GM23338 (cell line): Measurements from ENCODE around the gene KRTAP10-5. TPM values are rescaled to one million over a fixed set of nuclear protein-coding genes. Genes with fewer than 3 reads are reported as not detected.
"Not testable (repeated sequence)": the region's sequence is repeated elsewhere in the genome, so short reads cannot be mapped to it uniquely, and the experiment has no call there.

Source experiments
- ATAC-seq: fragments of 200-7000 bp; cut with Tn5 transposase; 3 replicates; pipeline ENCODE4 v1.9.1; 2020
- DNase-seq: peaks from one replicate; pipeline ENCODE4 v3.0.0-alpha.2; 2015; ENCODE audit warnings: low spot score
- H2AFZ ChIP-seq: fragments of 200-600 bp; sonication (generic); 2 replicates; pipeline ENCODE4 v1.8.0; 2016; ENCODE audit warnings: antibody characterized with exemption, mild to moderate bottlenecking, moderate library complexity
- H3F3A ChIP-seq: fragments of 200-600 bp; sonication (generic); replicated peaks from 2 replicates; pipeline ENCODE4 v1.8.0; 2017; ENCODE audit warnings: antibody characterized with exemption, mixed run types, low read depth
- H3K27ac ChIP-seq: fragments of 200-600 bp; sonication (generic); 2 replicates; pipeline ENCODE4 v1.6.1; 2016; ENCODE audit warnings: low read depth
- H3K27me3 ChIP-seq: fragments of 200-600 bp; sonication (generic); 2 replicates; pipeline ENCODE4 v1.8.0; 2016; ENCODE audit warnings: mild to moderate bottlenecking, mixed run types, moderate library complexity; ENCODE audit not compliant: insufficient read depth
- H3K36me3 ChIP-seq: fragments of 200-600 bp; sonication (generic); 2 replicates; pipeline ENCODE4 v1.8.0; 2016; ENCODE audit warnings: mild to moderate bottlenecking; ENCODE audit not compliant: insufficient read depth
- H3K4me1 ChIP-seq: fragments of 200-600 bp; sonication (generic); 2 replicates; pipeline ENCODE4 v1.8.0; 2016; ENCODE audit warnings: mild to moderate bottlenecking, moderate library complexity; ENCODE audit not compliant: insufficient read depth
- H3K4me2 ChIP-seq: fragments of 200-600 bp; sonication (generic); 2 replicates; pipeline ENCODE4 v1.7.1; 2017; ENCODE audit warnings: mixed run types
- H3K4me3 ChIP-seq: fragments of 200-600 bp; sonication (generic); 2 replicates; pipeline ENCODE4 v1.6.1; 2016; ENCODE audit warnings: mixed run types
- H3K79me2 ChIP-seq: fragments of 200-600 bp; sonication (generic); replicated peaks from 2 replicates; pipeline ENCODE4 v1.8.0; 2017; ENCODE audit warnings: mild to moderate bottlenecking; ENCODE audit not compliant: insufficient read depth
- H3K9me2 ChIP-seq: fragments of 200-600 bp; sonication (generic); 2 replicates; pipeline ENCODE4 v1.8.0; 2017; ENCODE audit not compliant: insufficient read depth
- H4K20me1 ChIP-seq: fragments of 200-600 bp; sonication (generic); replicated peaks from 2 replicates; pipeline ENCODE4 v1.8.0; 2017; ENCODE audit warnings: mild to moderate bottlenecking; ENCODE audit not compliant: insufficient read depth
- H3K27ac Mint-ChIP-seq: 2 replicates; pipeline ENCODE4 v1.8.0; 2020; ENCODE audit warnings: inconsistent platforms, mild to moderate bottlenecking, moderate library complexity, mixed read lengths
- H3K27me3 Mint-ChIP-seq: 3 replicates; pipeline ENCODE4 v1.8.0; 2022; ENCODE audit warnings: low read depth, mild to moderate bottlenecking, moderate library complexity, mixed read lengths, inconsistent platforms; ENCODE audit not compliant: insufficient read depth, poor library complexity
- H3K36me3 Mint-ChIP-seq: 3 replicates; pipeline ENCODE4 v1.8.0; 2021; ENCODE audit warnings: low read depth, mild to moderate bottlenecking, inconsistent platforms, moderate library complexity, mixed read lengths
- H3K4me1 Mint-ChIP-seq: 3 replicates; pipeline ENCODE4 v1.8.0; 2020; ENCODE audit warnings: mild to moderate bottlenecking, inconsistent platforms, mixed read lengths
- H3K4me3 Mint-ChIP-seq: 3 replicates; pipeline ENCODE4 v1.8.0; 2021; ENCODE audit warnings: moderate library complexity, mild to moderate bottlenecking, inconsistent platforms, mixed read lengths
- H3K9me3 Mint-ChIP-seq: 3 replicates; pipeline ENCODE4 v1.8.0; 2020; ENCODE audit warnings: moderate library complexity, mild to moderate bottlenecking, inconsistent platforms, mixed read lengths
- EZH2 ChIP-seq: fragments of 200-600 bp; sonication (generic); IDR thresholded peaks from one replicate; pipeline ENCODE4 v1.8.0; 2017; ENCODE audit warnings: antibody characterized with exemption, mild to moderate bottlenecking, low read depth; ENCODE audit not compliant: unreplicated experiment
- EZH2phosphoT487 ChIP-seq: fragments of 200-600 bp; sonication (generic); IDR thresholded peaks from one replicate; pipeline ENCODE4 v1.8.1; 2018; ENCODE audit warnings: antibody characterized with exemption; ENCODE audit not compliant: unreplicated experiment
- ZNF114 ChIP-seq: fragments of 250-450 bp; sonication (Bioruptor Pico); IDR thresholded peaks from 2 replicates; pipeline ENCODE4 v1.5.0; 2020; ENCODE audit warnings: mild to moderate bottlenecking, moderate library complexity
- ZNF331 ChIP-seq: fragments of 250-450 bp; sonication (Bioruptor Pico); IDR thresholded peaks from 2 replicates; pipeline ENCODE4 v1.5.0; 2020; ENCODE audit warnings: low read depth, mild to moderate bottlenecking, moderate library complexity
- polyA plus RNA-seq: library from polyadenylated mRNA; unstranded; fragments of >200 nt; fragmentation: Nextera tagmentation; extraction: Ambion mirVana; gene quantifications from 2 replicates; pipeline ENCODE4 v1.2.1, GENCODE V29; 2016
- total RNA-seq: library from RNA; depleted of rRNA; stranded (reverse); fragments of >200 nt; shearing (Covaris generic); gene quantifications from 2 replicates; pipeline ENCODE4 v1.2.3, GENCODE V29; 2014
- TF ChIP-seq, protein P1 (sequence below): fragments of 250-450 bp; sonication (Bioruptor Pico); IDR thresholded peaks from 2 replicates; pipeline ENCODE4 v1.5.0; 2020; ENCODE audit warnings: mild to moderate bottlenecking, moderate library complexity

KRTAP10-5 gene
- total and polyA plus RNA-seq, 2 experiments from 2014 or later = not detected

DNA sequence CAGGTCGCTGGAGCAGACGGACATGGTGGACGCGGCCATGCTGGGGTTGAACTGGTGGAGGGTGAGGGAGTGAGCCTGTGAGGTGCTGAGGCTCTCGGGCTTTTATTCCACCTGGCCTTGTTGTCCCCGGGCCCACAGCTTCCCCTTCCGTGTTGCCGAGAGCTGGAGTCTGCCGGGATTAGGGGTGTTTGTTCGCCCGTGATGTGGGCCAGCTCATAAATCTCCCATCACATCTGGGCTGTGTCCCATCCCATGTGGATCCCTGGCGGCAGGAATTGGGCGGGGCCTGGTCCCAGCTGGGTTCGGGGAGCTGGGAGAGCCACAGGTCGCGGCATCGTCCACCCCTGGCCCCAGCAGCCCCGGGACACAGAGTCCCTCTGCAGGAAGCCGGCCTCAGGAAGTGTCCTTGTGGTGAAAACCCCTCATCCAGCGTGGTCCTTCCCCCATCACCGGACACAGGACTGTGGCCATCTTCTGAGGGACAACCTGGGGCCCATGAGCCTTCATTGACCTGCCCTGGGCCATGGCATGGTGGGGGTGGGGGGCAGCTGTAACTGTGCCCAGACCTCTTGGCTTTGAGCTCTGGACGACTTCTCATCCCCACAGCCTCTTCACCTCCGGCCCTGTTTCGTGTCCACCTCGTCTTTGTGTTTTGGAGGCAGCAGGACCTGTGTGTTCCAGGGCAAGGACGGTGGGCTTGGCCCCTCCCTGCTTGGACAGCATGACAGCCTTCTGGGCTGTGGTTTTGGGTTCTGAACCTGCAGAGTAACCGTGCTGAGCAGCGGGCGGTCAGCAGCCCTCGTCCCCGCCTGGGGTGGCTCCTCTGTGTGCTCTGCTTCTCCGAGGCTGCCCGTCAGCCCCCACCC lies 12.3 kb upstream of the KRTAP10-5 start, which contains the start of gene KRTAP10-6 (continued):
- TF ChIP-seq, protein P1, sequence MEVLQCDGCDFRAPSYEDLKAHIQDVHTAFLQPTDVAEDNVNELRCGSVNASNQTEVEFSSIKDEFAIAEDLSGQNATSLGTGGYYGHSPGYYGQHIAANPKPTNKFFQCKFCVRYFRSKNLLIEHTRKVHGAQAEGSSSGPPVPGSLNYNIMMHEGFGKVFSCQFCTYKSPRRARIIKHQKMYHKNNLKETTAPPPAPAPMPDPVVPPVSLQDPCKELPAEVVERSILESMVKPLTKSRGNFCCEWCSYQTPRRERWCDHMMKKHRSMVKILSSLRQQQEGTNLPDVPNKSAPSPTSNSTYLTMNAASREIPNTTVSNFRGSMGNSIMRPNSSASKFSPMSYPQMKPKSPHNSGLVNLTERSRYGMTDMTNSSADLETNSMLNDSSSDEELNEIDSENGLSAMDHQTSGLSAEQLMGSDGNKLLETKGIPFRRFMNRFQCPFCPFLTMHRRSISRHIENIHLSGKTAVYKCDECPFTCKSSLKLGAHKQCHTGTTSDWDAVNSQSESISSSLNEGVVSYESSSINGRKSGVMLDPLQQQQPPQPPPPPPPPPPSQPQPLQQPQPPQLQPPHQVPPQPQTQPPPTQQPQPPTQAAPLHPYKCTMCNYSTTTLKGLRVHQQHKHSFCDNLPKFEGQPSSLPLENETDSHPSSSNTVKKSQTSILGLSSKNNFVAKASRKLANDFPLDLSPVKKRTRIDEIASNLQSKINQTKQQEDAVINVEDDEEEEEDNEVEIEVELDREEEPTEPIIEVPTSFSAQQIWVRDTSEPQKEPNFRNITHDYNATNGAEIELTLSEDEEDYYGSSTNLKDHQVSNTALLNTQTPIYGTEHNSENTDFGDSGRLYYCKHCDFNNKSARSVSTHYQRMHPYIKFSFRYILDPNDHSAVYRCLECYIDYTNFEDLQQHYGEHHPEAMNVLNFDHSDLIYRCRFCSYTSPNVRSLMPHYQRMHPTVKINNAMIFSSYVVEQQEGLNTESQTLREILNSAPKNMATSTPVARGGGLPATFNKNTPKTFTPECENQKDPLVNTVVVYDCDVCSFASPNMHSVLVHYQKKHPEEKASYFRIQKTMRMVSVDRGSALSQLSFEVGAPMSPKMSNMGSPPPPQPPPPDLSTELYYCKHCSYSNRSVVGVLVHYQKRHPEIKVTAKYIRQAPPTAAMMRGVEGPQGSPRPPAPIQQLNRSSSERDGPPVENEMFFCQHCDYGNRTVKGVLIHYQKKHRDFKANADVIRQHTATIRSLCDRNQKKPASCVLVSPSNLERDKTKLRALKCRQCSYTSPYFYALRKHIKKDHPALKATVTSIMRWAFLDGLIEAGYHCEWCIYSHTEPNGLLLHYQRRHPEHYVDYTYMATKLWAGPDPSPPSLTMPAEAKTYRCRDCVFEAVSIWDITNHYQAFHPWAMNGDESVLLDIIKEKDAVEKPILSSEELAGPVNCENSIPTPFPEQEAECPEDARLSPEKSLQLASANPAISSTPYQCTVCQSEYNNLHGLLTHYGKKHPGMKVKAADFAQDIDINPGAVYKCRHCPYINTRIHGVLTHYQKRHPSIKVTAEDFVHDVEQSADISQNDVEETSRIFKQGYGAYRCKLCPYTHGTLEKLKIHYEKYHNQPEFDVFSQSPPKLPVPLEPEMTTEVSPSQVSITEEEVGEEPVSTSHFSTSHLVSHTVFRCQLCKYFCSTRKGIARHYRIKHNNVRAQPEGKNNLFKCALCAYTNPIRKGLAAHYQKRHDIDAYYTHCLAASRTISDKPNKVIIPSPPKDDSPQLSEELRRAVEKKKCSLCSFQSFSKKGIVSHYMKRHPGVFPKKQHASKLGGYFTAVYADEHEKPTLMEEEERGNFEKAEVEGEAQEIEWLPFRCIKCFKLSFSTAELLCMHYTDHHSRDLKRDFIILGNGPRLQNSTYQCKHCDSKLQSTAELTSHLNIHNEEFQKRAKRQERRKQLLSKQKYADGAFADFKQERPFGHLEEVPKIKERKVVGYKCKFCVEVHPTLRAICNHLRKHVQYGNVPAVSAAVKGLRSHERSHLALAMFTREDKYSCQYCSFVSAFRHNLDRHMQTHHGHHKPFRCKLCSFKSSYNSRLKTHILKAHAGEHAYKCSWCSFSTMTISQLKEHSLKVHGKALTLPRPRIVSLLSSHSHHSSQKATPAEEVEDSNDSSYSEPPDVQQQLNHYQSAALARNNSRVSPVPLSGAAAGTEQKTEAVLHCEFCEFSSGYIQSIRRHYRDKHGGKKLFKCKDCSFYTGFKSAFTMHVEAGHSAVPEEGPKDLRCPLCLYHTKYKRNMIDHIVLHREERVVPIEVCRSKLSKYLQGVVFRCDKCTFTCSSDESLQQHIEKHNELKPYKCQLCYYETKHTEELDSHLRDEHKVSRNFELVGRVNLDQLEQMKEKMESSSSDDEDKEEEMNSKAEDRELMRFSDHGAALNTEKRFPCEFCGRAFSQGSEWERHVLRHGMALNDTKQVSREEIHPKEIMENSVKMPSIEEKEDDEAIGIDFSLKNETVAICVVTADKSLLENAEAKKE (CRISPR knock-in tag) = no peak
- no peak for TF ChIP-seq ZNF331 (CRISPR knock-in tag)
- TF ChIP-seq ZNF114 (CRISPR knock-in tag) = no peak
- no peak for TF ChIP-seq EZH2phosphoT487
- TF ChIP-seq EZH2 = no peak

DNA sequence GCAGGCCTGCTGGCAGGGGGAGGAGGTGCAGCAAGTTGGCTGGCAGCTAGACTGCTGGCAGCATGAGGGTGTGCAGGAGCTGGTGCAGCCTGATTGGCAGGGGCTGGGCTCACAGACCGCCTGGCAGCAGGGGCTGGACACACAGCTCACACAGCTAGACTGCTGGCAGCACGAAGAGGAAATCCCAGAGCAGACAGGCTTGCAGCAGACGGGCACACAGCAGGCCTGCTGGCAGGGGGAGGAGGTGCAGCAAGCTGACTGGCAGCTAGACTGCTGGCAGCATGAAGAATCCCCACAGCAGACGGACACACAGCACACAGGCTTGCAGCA lies 11.4 kb upstream of the KRTAP10-5 start:
- H3K9me3 Mint-ChIP-seq, H3K79me2 ChIP-seq, H3F3A ChIP-seq, H3K27me3 Mint-ChIP-seq, H3K4me3 ChIP-seq, H3K36me3 ChIP-seq, H2AFZ ChIP-seq, H3K27ac ChIP-seq, H3K27me3 ChIP-seq, H4K20me1 ChIP-seq, DNase-seq, H3K36me3 Mint-ChIP-seq, H3K9me2 ChIP-seq, H3K4me2 ChIP-seq, H3K27ac Mint-ChIP-seq, ATAC-seq, H3K4me3 Mint-ChIP-seq: not testable (repeated sequence)
- H3K4me1 ChIP-seq = peaks cover 13% of the 10 kb centered on the region
- peaks cover 14% of the 10 kb centered on the region for H3K4me1 Mint-ChIP-seq

DNA sequence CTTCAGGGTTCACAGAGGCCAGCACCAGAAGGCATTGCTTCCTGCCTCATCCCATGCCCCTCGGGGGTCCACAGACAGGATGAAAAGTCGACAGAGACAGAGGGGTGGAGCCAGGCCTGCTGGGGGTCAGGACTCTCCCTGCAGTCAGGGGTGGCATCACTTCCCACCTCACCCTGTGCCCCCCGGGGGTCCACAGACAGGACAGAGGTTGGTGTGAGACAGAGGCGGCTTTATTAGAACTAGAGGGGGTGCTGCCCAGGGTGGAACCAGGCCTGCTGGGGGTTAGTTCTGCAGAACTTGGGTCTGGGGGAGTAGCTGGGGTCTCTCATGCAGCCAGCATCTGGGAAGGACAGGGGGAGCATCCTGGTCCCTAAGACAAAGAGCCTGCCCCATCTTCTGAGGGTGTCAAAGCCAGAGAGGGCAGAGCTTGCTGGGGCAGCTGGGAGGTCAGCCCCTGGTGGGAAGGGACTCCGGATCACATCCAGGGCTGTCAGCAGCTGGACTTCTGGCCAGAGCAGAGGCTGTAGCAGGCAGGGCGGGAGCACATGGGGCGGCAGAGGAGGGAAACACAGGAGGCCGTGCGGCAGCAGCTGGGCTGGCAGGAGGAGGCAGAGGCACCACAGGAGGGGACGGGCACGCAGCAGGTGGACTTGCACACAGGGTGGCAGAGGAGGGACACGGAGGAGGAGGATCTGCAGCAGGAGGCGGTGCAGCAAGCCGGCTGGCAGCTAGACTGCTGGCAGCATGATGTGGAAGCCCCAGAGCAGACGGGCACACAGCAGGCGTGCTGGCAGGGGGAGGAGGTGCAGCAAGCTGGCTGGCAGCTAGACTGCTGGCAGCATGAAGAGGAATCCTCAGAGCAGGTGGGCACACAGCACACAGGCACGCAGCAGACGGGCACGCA lies 10.7 kb upstream of the KRTAP10-5 start:
- H3K27me3 ChIP-seq, H3K9me2 ChIP-seq, H3K4me3 Mint-ChIP-seq, H3F3A ChIP-seq, H4K20me1 ChIP-seq, H3K79me2 ChIP-seq, H3K27me3 Mint-ChIP-seq, H3K9me3 Mint-ChIP-seq, H3K27ac ChIP-seq, H3K4me2 ChIP-seq, H3K27ac Mint-ChIP-seq, H3K36me3 Mint-ChIP-seq, H3K4me3 ChIP-seq, DNase-seq, H2AFZ ChIP-seq, ATAC-seq, H3K36me3 ChIP-seq: not testable (repeated sequence)
- H3K4me1 ChIP-seq = peaks cover 13% of the 10 kb centered on the region
- H3K4me1 Mint-ChIP-seq = peaks cover 14% of the 10 kb centered on the region
